Loucy (cell line): Measurements from ENCODE around the gene HS6ST2.

ENCODE experiments used
- CTCF ChIP-seq: fragments of 200-600 bp; sonication (generic); conservative IDR thresholded peaks from 2 replicates; pipeline ENCODE4 v1.5.1; 2014; ENCODE audit warnings: mild to moderate bottlenecking, antibody characterized with exemption, low read length
- EZH2phosphoT487 ChIP-seq: fragments of 200-600 bp; IDR thresholded peaks from 2 replicates; pipeline ENCODE4 v1.6.1; 2018; ENCODE audit warnings: antibody characterized with exemption, mild to moderate bottlenecking, moderate library complexity, borderline replicate concordance

DNA sequence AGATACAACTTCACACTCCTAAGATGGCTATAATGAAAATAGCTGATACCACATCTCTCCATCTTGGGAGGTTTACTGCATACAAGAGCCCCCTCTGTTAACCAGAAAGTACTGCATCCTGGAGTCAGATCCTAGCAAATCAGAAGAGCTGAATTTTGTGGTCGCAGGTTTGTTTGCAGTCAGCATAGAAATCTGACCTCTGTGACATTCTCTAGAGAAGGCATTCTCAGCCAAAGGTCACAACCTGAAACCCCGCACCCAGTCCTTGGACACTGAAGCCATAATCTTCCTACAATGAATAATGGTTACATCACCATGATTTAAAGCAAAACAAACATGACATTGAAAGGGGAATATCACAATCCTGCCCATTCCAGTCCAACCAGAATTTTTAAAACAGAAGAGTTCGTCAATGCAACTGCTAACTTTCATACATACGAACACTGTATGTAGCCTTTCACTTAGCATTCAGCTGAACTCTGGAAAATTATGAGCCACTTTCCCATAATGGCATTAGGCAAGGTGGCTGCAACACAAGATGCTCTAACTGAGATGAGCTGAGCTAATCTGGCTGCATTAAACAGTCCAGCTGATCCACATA, 17.6 kb downstream of the HS6ST2 start:
- TF ChIP-seq CTCF (peak; percentile 32), EZH2phosphoT487 (no peak)
